Measurements from ENCODE around the gene ACOX2.

ACOX2 gene

DNA sequence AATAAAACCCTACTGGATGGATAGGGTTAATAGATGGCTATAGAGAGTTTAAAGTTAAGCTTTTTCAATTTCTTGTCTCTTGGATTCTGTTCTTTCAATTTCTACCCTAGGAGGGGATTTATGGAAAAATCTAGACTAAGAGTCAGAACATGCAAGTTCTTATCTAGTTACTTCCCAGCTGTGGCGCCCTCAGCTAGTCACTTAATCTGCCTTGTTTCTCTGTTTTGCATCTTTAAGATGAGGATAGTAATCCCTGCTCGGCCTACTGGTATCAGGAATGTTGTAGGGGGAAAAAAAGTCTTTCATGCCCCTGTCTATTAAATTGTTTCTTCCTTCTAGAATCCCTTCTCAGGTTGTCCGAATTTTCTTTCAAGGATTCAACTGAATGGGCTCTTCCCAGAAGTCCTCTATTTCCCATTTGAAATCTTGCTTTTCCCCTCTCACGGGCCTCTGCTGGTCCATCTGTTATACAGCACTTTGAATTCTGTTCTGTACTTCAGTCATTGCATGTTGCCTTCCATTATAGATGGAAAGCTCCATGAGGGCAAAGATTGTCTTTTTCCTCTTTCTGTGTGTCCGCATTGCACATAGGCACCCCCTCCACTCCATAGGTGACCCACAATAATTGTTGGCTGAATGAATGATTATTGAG lies 40.7 kb downstream of the ACOX2 start:
- Histone ChIP-seq H3K79me2 (ENCODE audit: insufficient read depth, low read length) (no peaks in the 10 kb centered on the region; the same call in 1 of the 2 replicates), H2AFZ (ENCODE audit: low read length) (no peak overlapping the region), H3F3A (ENCODE audit: insufficient read depth, low read length) (no peaks in the 10 kb centered on the region), H3K27ac (ENCODE audit: low read depth, low read length, poor library complexity, severe bottlenecking) (no peak overlapping the region), H3K36me3 (ENCODE audit: insufficient read depth, low read length) (peaks cover 9% of the 10 kb centered on the region), H3K9me3 (ENCODE audit: low read length) (no peaks in the 10 kb centered on the region), H3K9me2 (ENCODE audit: low read depth, low read length) (no peaks in the 10 kb centered on the region), H3K9ac (ENCODE audit: low read length) (no peak overlapping the region), H3K27me3 (ENCODE audit: insufficient read depth, low read length) (no peaks in the 10 kb centered on the region), H3K4me3 (ENCODE audit: low read depth, low read length, poor library complexity, severe bottlenecking) (no peak overlapping the region), H3K4me2 (ENCODE audit: low read length) (peak overlapping the region; percentile 12; the same call in 1 of the 2 replicates), H4K20me1 (ENCODE audit: insufficient read depth, low read length) (no peaks in the 10 kb centered on the region), H3K4me1 (ENCODE audit: insufficient read depth, low read length, severe bottlenecking) (peaks cover 28% of the 10 kb centered on the region)
- TF ChIP-seq EZH2 (IDR thresholded peaks at IDR 0.05; ENCODE audit: borderline replicate concordance, low read length) (no peak), CTCF (IDR thresholded peaks at IDR 0.05; ENCODE audit: low read length) (no peak)

DNA sequence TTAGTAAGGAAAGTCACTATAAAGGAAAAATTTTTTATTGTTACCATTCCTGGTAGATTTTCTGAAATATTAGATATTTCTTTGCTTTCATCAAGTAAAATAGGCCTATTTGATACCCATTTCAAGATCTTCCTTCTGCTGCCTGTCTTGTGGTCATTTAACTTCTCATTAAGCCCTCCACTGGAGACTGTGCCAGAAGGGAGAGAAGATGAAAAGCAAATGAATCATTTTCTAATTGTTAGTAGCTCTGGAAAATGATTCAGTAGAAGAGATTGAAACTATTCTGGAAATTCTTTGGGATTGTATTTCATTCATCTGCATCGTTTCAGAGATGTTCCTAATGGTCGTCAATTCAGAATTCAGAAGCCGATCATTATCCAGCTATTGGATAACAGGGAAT lies 41.9 kb downstream of the ACOX2 start:
- Histone ChIP-seq H3K4me1 (ENCODE audit: insufficient read depth, low read length, severe bottlenecking) (peaks cover 33% of the 10 kb centered on the region), H3K9me2 (ENCODE audit: low read depth, low read length) (no peaks in the 10 kb centered on the region), H2AFZ (ENCODE audit: low read length) (no peak overlapping the region), H3K4me3 (ENCODE audit: low read depth, low read length, poor library complexity, severe bottlenecking) (no peak overlapping the region), H3K79me2 (ENCODE audit: insufficient read depth, low read length) (no peaks in the 10 kb centered on the region; the same call in 1 of the 2 replicates), H3K4me2 (ENCODE audit: low read length) (no peak overlapping the region), H3K9ac (ENCODE audit: low read length) (no peak overlapping the region), H3K9me3 (ENCODE audit: low read length) (no peaks in the 10 kb centered on the region), H3K27ac (ENCODE audit: low read depth, low read length, poor library complexity, severe bottlenecking) (no peak overlapping the region), H4K20me1 (ENCODE audit: insufficient read depth, low read length) (no peaks in the 10 kb centered on the region), H3K36me3 (ENCODE audit: insufficient read depth, low read length) (no peaks in the 10 kb centered on the region), H3K27me3 (ENCODE audit: insufficient read depth, low read length) (no peaks in the 10 kb centered on the region), H3F3A (ENCODE audit: insufficient read depth, low read length) (no peaks in the 10 kb centered on the region)
- no peak for TF ChIP-seq EZH2 (IDR thresholded peaks at IDR 0.05; ENCODE audit: borderline replicate concordance, low read length)
- TF ChIP-seq CTCF (IDR thresholded peaks at IDR 0.05; ENCODE audit: low read length) = no peak

- no peaks in the 10 kb centered on the region for H3K9me3 ChIP-seq (ENCODE audit: low read length)
- no peaks in the 10 kb centered on the region; the same call in 1 of the 2 replicates for H3K79me2 ChIP-seq (ENCODE audit: insufficient read depth, low read length)
- no peaks in the 10 kb centered on the region for H3F3A ChIP-seq (ENCODE audit: insufficient read depth, low read length)
- no peaks in the 10 kb centered on the region for H3K27me3 ChIP-seq (ENCODE audit: insufficient read depth, low read length)
- TF ChIP-seq EZH2 (IDR thresholded peaks at IDR 0.05; ENCODE audit: borderline replicate concordance, low read length) (no peak), CTCF (IDR thresholded peaks at IDR 0.05; ENCODE audit: low read length) (no peak)
- H3K36me3 ChIP-seq (ENCODE audit: insufficient read depth, low read length) = no peaks in the 10 kb centered on the region
- H3K4me3 ChIP-seq (ENCODE audit: low read depth, low read length, poor library complexity, severe bottlenecking) = no peak overlapping the region
- no peak overlapping the region for H3K9ac ChIP-seq (ENCODE audit: low read length)
- H3K4me1 ChIP-seq (ENCODE audit: insufficient read depth, low read length, severe bottlenecking) = peaks cover 33% of the 10 kb centered on the region
- no peaks in the 10 kb centered on the region for H3K9me2 ChIP-seq (ENCODE audit: low read depth, low read length)
- no peak overlapping the region for H3K27ac ChIP-seq (ENCODE audit: low read depth, low read length, poor library complexity, severe bottlenecking)
- no peak overlapping the region for H2AFZ ChIP-seq (ENCODE audit: low read length)
- no peaks in the 10 kb centered on the region for H4K20me1 ChIP-seq (ENCODE audit: insufficient read depth, low read length)
- no peak overlapping the region for H3K4me2 ChIP-seq (ENCODE audit: low read length)
Observed at GRCh38 chr3:58494107-58494506, 42.9 kb downstream of the ACOX2 start.
